SK-N-SH (cell line): ENCODE results near the gene PTPN20. TPM values are rescaled to one million over a fixed set of nuclear protein-coding genes. Genes with fewer than 3 reads are reported as not detected.
"Not testable (repeated sequence)": the region's sequence is repeated elsewhere in the genome, so short reads cannot be mapped to it uniquely, and the experiment has no call there.

Experiments used
- CTCF ChIA-PET: fragments of 300-600, 350-600 bp; formaldehyde crosslinking; extraction: SDS; loops from one replicate; lab custom pipeline; 2021; lab: Yijun Ruan, JAX
- POLR2A ChIA-PET: fragments of 350-600 bp; sonication (Branson Sonifier 250); formaldehyde crosslinking; extraction: SDS; loops from one replicate; lab custom pipeline; 2020; ENCODE audit warnings: antibody characterized with exemption, inconsistent platforms; lab: Yijun Ruan, JAX
- DNase-seq: peaks from one replicate; pipeline ENCODE4 v3.0.0; 2012
- H2AFZ ChIP-seq: fragments of 200-600 bp; sonication (generic); 2 replicates; pipeline ENCODE4 v1.8.1; 2016; ENCODE audit warnings: antibody characterized with exemption, mild to moderate bottlenecking, low read depth
- H3F3A ChIP-seq: fragments of 200-600 bp; sonication (generic); replicated peaks from 2 replicates; pipeline ENCODE3; 2016; ENCODE audit warnings: antibody characterized with exemption, mild to moderate bottlenecking; ENCODE audit not compliant: insufficient read depth
- H3K27ac ChIP-seq, 2 experiments: fragments of 200-500 bp in 1 of 2; fragments of 200-600 bp in 1 of 2; sonication (Bioruptor generic) in 1 of 2; sonication (generic), shearing (Covaris generic) in 1 of 2; 2 replicates each; pipeline versions ENCODE4 v1.5.1 to v1.6.1; 2014 to 2016; ENCODE audit warnings: low read depth in 2 of 2, inconsistent platforms in 1 of 2, low read length in 1 of 2, mild to moderate bottlenecking in 1 of 2, mixed read lengths in 1 of 2
- H3K27me3 ChIP-seq: fragments of 200-600 bp; sonication (generic), shearing (Covaris generic); 2 replicates; pipeline ENCODE4 v1.6.1; 2016; ENCODE audit warnings: mixed run types; ENCODE audit not compliant: insufficient read depth
- H3K36me3 ChIP-seq, 2 experiments: fragments of 200-500 bp in 1 of 2; fragments of 200-600 bp in 1 of 2; sonication (Bioruptor generic) in 1 of 2; sonication (generic) in 1 of 2; replicated peaks in 1 of 2; 2 replicates each; pipeline versions ENCODE3 to v1.5.1; 2014 to 2016; ENCODE audit warnings: low read length in 1 of 2, mild to moderate bottlenecking in 1 of 2; ENCODE audit not compliant: insufficient read depth in 2 of 2, control insufficient read depth in 1 of 2
- H3K4me1 ChIP-seq, 2 experiments: fragments of 200-500 bp in 1 of 2; fragments of 200-600 bp in 1 of 2; sonication (Bioruptor generic) in 1 of 2; sonication (generic), shearing (Covaris generic) in 1 of 2; 2 replicates each; pipeline versions ENCODE4 v1.5.1 to v1.6.1; 2014 to 2016; ENCODE audit warnings: low read depth in 1 of 2, low read length in 1 of 2, mixed run types in 1 of 2; ENCODE audit not compliant: insufficient read depth in 2 of 2, control insufficient read depth in 1 of 2
- H3K4me2 ChIP-seq: fragments of 200-600 bp; sonication (generic), shearing (Covaris generic); 2 replicates; pipeline ENCODE4 v1.6.1; 2017; ENCODE audit warnings: mixed run types
- H3K4me3 ChIP-seq, 2 experiments: fragments of 200-500 bp in 1 of 2; fragments of 200-600 bp in 1 of 2; sonication (Bioruptor generic) in 1 of 2; sonication (generic), shearing (Covaris generic) in 1 of 2; 2 replicates each; pipeline versions ENCODE4 v1.5.1 to v1.8.1; 2014 to 2016; ENCODE audit warnings: low read depth in 2 of 2, inconsistent platforms in 1 of 2, low read length in 1 of 2, mild to moderate bottlenecking in 1 of 2, mixed read lengths in 1 of 2, moderate library complexity in 1 of 2
- H3K79me2 ChIP-seq: fragments of 200-600 bp; sonication (generic); 2 replicates; pipeline ENCODE4 v1.8.1; 2017; ENCODE audit warnings: mild to moderate bottlenecking; ENCODE audit not compliant: insufficient read depth
- H3K9ac ChIP-seq: fragments of 200-600 bp; sonication (generic); 2 replicates; pipeline ENCODE4 v1.6.1; 2017; ENCODE audit warnings: mixed run types
- H3K9me2 ChIP-seq: fragments of 200-600 bp; sonication (generic); 2 replicates; pipeline ENCODE4 v1.6.1; 2017; ENCODE audit warnings: mixed run types
- H3K9me3 ChIP-seq: fragments of 200-600 bp; sonication (generic); 2 replicates; pipeline ENCODE4 v1.6.1; 2017; ENCODE audit warnings: mixed run types, mild to moderate bottlenecking, moderate library complexity
- H4K20me1 ChIP-seq: fragments of 200-600 bp; sonication (generic); 2 replicates; pipeline ENCODE4 v1.6.1; 2017; ENCODE audit warnings: mild to moderate bottlenecking, mixed run types; ENCODE audit not compliant: insufficient read depth
- WGBS: methylation state at CpG from one replicate; pipeline ENCODE4 v1.1.6; 2017; ENCODE audit warnings: low lambda C conversion rate; 5-methylcytosine and 5-hydroxymethylcytosine counted together
- polyA plus RNA-seq, 3 experiments: library from polyadenylated mRNA; depleted of rRNA; stranded (reverse); fragments of >200 nt; gene quantifications; 2 replicates each; pipeline ENCODE4 v1.2.3, GENCODE V29; 2012

Gene PTPN20
- polyA plus RNA-seq, 1 of the 3 experiments (the other 2 are of a cell fraction): 0.36 TPM

DNA sequence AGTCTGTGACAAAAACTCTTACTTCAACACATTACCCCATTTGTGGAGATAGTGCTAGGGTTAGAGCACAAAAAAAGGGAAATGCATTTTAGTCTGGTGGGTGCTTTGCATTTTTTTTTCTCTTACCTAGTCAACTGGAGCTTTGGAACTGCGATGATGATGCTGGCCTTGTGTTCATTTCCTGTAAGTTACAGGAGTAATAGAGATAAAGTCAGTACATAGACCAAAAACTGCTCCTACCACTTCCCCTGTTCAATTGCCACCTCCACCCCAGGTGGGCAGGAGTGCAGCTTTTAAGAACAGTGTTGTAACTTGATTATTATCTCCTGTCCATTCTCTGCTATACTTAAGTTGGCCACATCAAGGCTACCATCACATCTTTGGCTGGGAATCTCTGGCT lies 29.9 kb downstream of the PTPN20 start:
- H3K4me3 ChIP-seq: not testable (repeated sequence)

DNA sequence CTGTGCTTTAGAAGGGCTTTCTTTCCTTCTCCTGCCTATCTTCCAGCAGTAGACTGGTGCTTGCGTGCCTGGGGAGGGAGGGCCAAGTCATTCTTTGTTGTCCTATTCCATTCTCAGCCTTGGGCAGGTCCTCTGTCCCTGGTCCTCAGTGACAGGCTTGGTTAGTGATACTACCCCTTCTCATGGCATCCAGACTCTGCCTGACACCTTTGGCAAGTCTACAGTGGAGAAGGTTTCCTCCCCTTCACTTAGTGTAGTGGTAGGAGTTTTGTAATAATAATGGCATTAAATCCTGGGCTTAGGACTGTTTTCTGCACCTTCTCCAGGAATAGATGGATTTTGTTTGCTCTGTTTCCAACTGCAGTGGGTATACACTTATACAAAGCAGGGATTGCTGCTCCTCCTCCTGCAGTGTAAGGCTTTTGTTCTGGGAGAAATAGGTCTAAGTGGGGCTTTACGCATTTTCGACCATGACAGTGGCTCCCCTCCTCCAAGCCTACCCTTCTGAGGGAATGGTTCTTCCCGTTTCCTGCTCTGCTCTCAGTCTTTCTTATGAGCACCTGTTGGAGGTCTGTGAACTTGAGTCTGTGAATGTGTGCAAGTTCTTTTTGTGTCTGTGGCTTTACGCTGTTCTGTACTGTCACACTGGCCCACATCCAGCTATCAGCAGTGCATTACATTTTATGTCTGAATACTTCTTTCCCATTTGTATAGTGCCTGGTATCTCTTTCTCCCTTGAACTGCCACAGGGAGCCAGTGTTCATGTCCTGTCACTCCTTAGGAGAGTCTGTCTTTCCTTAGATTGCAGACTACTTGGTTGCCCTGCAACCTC lies 37.7 kb downstream of the PTPN20 start:
- POLR2A ChIA-PET: not testable (repeated sequence)

More for the DNA sequence above, 29.9 kb downstream of the PTPN20 start:
- H3K79me2 ChIP-seq, H3K27ac ChIP-seq, H3K4me2 ChIP-seq, H4K20me1 ChIP-seq, H3K9ac ChIP-seq, H3F3A ChIP-seq, CTCF ChIA-PET, H3K36me3 ChIP-seq, H3K4me1 ChIP-seq, POLR2A ChIA-PET, DNase-seq, H3K9me3 ChIP-seq, H2AFZ ChIP-seq, H3K27me3 ChIP-seq, H3K9me2 ChIP-seq: not testable (repeated sequence)
- no CpG with 5 or more reads among the region's 1 CpG for WGBS

GRCh38 chr10:46952540-46952939 lies 41.3 kb downstream of the PTPN20 start:
- H3K36me3 ChIP-seq, H4K20me1 ChIP-seq, H3K79me2 ChIP-seq, H3F3A ChIP-seq, CTCF ChIA-PET, DNase-seq, H3K4me3 ChIP-seq, H3K9me3 ChIP-seq, POLR2A ChIA-PET, H3K27me3 ChIP-seq, H3K4me1 ChIP-seq, H3K9ac ChIP-seq, H2AFZ ChIP-seq, H3K9me2 ChIP-seq, H3K27ac ChIP-seq, H3K4me2 ChIP-seq: not testable (repeated sequence)
- WGBS: 64% methylated on average over 3 of the region's 4 CpGs

More for the DNA sequence above, 37.7 kb downstream of the PTPN20 start:
- H3K9ac ChIP-seq, H2AFZ ChIP-seq, H3K79me2 ChIP-seq, CTCF ChIA-PET, H3F3A ChIP-seq, H3K9me2 ChIP-seq, DNase-seq, H3K27me3 ChIP-seq, H4K20me1 ChIP-seq, H3K36me3 ChIP-seq, H3K4me2 ChIP-seq, H3K9me3 ChIP-seq, H3K4me3 ChIP-seq, H3K27ac ChIP-seq, H3K4me1 ChIP-seq: not testable (repeated sequence)
- 66% methylated on average over 2 of the region's 5 CpGs for WGBS

GRCh38 chr10:46960742-46961141 lies 49.5 kb downstream of the PTPN20 start:
- DNase-seq, H4K20me1 ChIP-seq, H2AFZ ChIP-seq, H3K79me2 ChIP-seq, H3K4me2 ChIP-seq, H3K27ac ChIP-seq, CTCF ChIA-PET, H3K4me3 ChIP-seq, H3F3A ChIP-seq, POLR2A ChIA-PET, H3K9me3 ChIP-seq, H3K4me1 ChIP-seq, H3K27me3 ChIP-seq, H3K9ac ChIP-seq, H3K36me3 ChIP-seq, H3K9me2 ChIP-seq: not testable (repeated sequence)

GRCh38 chr10:46963356-46963755 lies 52.1 kb downstream of the PTPN20 start:
- H3K4me3 ChIP-seq, H3K27ac ChIP-seq, H3K9me3 ChIP-seq, CTCF ChIA-PET, DNase-seq, H3F3A ChIP-seq, H3K27me3 ChIP-seq, H3K36me3 ChIP-seq, H4K20me1 ChIP-seq, H3K4me1 ChIP-seq, H2AFZ ChIP-seq, H3K79me2 ChIP-seq, H3K9ac ChIP-seq, POLR2A ChIA-PET, H3K4me2 ChIP-seq, H3K9me2 ChIP-seq: not testable (repeated sequence)
- 52% methylated on average over 2 of the region's 2 CpGs for WGBS

- H3K9ac ChIP-seq, H3K79me2 ChIP-seq, H3K9me3 ChIP-seq, H3K4me1 ChIP-seq, H3K27ac ChIP-seq, H4K20me1 ChIP-seq, H3K27me3 ChIP-seq, H3F3A ChIP-seq, CTCF ChIA-PET, H3K4me3 ChIP-seq, POLR2A ChIA-PET, H3K36me3 ChIP-seq, DNase-seq, H3K4me2 ChIP-seq, H2AFZ ChIP-seq, H3K9me2 ChIP-seq: not testable (repeated sequence)
- WGBS: 92% methylated on average over 2 of the region's 2 CpGs
These were observed 55.8 kb downstream of the PTPN20 start for GRCh38 chr10:46967013-46967412.
